ENCODE data around the gene PWP1. TPM values are rescaled to one million over a fixed set of nuclear protein-coding genes. Genes with fewer than 3 reads are reported as not detected.
"Not testable (repeated sequence)": the region's sequence is repeated elsewhere in the genome, so short reads cannot be mapped to it uniquely, and the experiment has no call there.

The PWP1 gene
- total RNA-seq, 2 experiments from 2014 or later = 32.4 to 47.2 TPM

DNA sequence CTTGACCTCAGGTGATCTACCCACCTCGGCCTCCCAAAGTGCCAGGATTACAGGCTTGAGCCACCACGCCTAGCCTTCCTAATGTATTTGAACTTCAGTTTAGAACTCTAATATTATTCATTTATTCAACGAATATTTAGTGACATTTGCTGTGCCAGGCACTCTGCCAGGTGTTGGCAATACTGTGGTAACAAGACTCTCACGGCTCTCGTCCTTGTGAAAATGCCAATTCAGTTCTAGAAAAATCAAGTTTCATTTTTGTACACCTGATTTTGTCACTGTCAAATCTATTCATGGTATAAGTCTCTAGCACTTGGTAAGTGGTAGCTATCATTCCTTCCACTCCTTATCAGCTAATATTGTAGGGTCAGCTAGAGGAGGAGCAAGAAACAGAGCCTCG is 6.3 kb upstream of the PWP1 start:
- H3K9me3 Mint-ChIP-seq (ENCODE audit: low read depth) = no peaks in the 10 kb centered on the region
- CTCF ChIA-PET = interaction anchor here (0.6 to 2.8 kb wide), 5 partner anchors 8 to 833 kb away, joined by 3 to 12 read pairs (median 5); no protein-coding TSS in a partner anchor
- no peak overlapping the region for H3K27ac Mint-ChIP-seq
- DNase-seq = no peak
- peaks cover 20% of the 10 kb centered on the region for H3K27me3 Mint-ChIP-seq
- ATAC-seq = no peak
- no peaks in the 10 kb centered on the region for H3K36me3 Mint-ChIP-seq
- peaks cover 1% of the 10 kb centered on the region for H3K4me1 Mint-ChIP-seq
- no peak overlapping the region for H3K4me3 Mint-ChIP-seq

DNA sequence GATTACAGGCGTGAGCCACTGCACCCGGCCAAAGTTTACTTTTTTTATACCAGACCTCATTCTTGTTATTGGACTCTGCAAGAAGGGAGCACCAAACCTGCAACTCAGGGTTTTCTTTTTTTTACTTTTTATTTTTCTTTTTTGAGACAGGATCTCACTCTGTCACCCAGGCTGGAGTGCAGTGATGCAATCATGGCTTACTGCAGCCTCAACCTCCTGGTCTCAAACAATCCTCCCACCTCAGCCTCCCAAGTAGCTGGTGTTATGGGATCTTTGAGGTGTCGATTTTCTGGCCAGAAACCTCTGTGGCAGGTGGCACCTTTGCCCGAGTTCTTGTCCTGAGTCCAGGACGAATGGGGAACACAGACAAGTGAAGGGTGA is 4.2 kb upstream of the PWP1 start:
- Mint-ChIP-seq H3K36me3 (peaks cover 7% of the 10 kb centered on the region), H3K4me3 (no peak overlapping the region), H3K27ac (no peak overlapping the region), H3K9me3 (ENCODE audit: low read depth) (no peaks in the 10 kb centered on the region), H3K27me3 (peaks cover 20% of the 10 kb centered on the region), H3K4me1 (peaks cover 17% of the 10 kb centered on the region)
- CTCF ChIA-PET = interaction anchor here (1.1 to 1.7 kb wide), 3 partner anchors 8 to 204 kb away, joined by 3 to 5 read pairs (median 4); no protein-coding TSS in a partner anchor
- ATAC-seq (no peak), DNase-seq (no peak)

- peaks cover 16% of the 10 kb centered on the region for H3K27me3 Mint-ChIP-seq
- ATAC-seq = no peak
- H3K4me3 Mint-ChIP-seq = no peak overlapping the region
- peaks cover 22% of the 10 kb centered on the region for H3K4me1 Mint-ChIP-seq
- H3K9me3 Mint-ChIP-seq (ENCODE audit: low read depth) = no peaks in the 10 kb centered on the region
- CTCF ChIA-PET = interaction anchor here (1.1 to 1.7 kb wide), 5 partner anchors 9 to 231 kb away, joined by 3 to 5 read pairs (median 4); no protein-coding TSS in a partner anchor
- no peak for DNase-seq
- H3K36me3 Mint-ChIP-seq = peaks cover 10% of the 10 kb centered on the region
- H3K27ac Mint-ChIP-seq = no peak overlapping the region
These were observed 3.5 kb upstream of the PWP1 start for GRCh38 chr12:107681836-107682820.

GRCh38 chr12:107684029-107684795 is 1.4 kb upstream of the PWP1 start:
- H3K27me3 Mint-ChIP-seq = peaks cover 2% of the 10 kb centered on the region
- peak overlapping the region; percentile 97 for H3K27ac Mint-ChIP-seq
- peaks cover 31% of the 10 kb centered on the region for H3K4me1 Mint-ChIP-seq
- CTCF ChIA-PET = interaction anchor here (1.4 to 2.2 kb wide), 2 partner anchors 9 to 229 kb away, joined by 5 to 8 read pairs; no protein-coding TSS in a partner anchor
- peak overlapping the region; percentile 90 for H3K4me3 Mint-ChIP-seq
- ATAC-seq (no peak), DNase-seq (no peak)
- H3K36me3 Mint-ChIP-seq = peaks cover 20% of the 10 kb centered on the region
- no peaks in the 10 kb centered on the region for H3K9me3 Mint-ChIP-seq (ENCODE audit: low read depth)

GRCh38 chr12:107684990-107685359 is 624 bp upstream of the PWP1 start:
- peak overlapping the region; percentile 90 for H3K4me3 Mint-ChIP-seq
- H3K9me3 Mint-ChIP-seq (ENCODE audit: low read depth) = no peaks in the 10 kb centered on the region
- H3K27ac Mint-ChIP-seq = peak overlapping the region; percentile 97
- no peak for ATAC-seq
- peaks cover 25% of the 10 kb centered on the region for H3K36me3 Mint-ChIP-seq
- H3K4me1 Mint-ChIP-seq = peaks cover 31% of the 10 kb centered on the region
- no peaks in the 10 kb centered on the region for H3K27me3 Mint-ChIP-seq
- peak; percentile 43 for DNase-seq
- CTCF ChIA-PET = interaction anchor here (0.9 to 2.2 kb wide), 3 partner anchors 9 to 14 kb away, joined by 3 to 9 read pairs (median 8); no protein-coding TSS in a partner anchor

- H3K27me3 Mint-ChIP-seq; DNase-seq; H3K27ac Mint-ChIP-seq; H3K4me1 Mint-ChIP-seq; H3K9me3 Mint-ChIP-seq (ENCODE audit: low read depth); ATAC-seq; H3K4me3 Mint-ChIP-seq: not testable (repeated sequence)
- H3K36me3 Mint-ChIP-seq = peaks cover 50% of the 10 kb centered on the region
- CTCF ChIA-PET = interaction anchor here (0.8 to 2.4 kb wide), 4 partner anchors 17 to 1677 kb away, joined by 3 to 7 read pairs (median 4); no protein-coding TSS in a partner anchor
These were observed 10.2 kb downstream of the PWP1 start for GRCh38 chr12:107695772-107696171.

DNA sequence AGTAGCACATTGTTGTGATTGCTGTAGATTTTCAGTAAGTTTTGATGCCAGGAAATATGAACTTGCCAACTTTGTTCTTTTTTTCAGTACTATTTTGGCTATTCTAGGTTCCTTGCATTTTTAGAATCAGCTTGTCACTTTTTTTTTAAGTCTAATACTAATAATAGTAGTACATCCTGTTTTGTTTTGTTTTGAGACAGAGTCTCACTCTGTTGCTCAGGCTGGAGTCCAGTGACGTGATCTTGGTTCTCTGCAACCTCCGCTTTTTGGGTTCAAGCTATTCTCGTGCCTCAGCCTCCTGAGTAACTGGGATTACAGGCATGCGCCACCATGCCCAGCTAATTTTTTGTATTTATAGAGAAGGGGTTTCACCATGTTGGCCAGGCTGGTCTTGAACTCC is 16.5 kb downstream of the PWP1 start:
- CTCF ChIA-PET = interaction anchor here (1.5 kb wide), 1 partner anchor 12 kb away, joined by 3 read pairs; no protein-coding TSS in a partner anchor
- Mint-ChIP-seq H3K4me1 (no peaks in the 10 kb centered on the region), H3K27ac (no peak overlapping the region), H3K4me3 (no peak overlapping the region), H3K9me3 (ENCODE audit: low read depth) (peaks cover 4% of the 10 kb centered on the region), H3K27me3 (no peaks in the 10 kb centered on the region), H3K36me3 (peaks cover 73% of the 10 kb centered on the region)
- no peak for ATAC-seq
- no peak for DNase-seq

GRCh38 chr12:107704041-107704440 is 18.4 kb downstream of the PWP1 start:
- Mint-ChIP-seq H3K36me3 (peaks cover 80% of the 10 kb centered on the region), H3K4me1 (no peaks in the 10 kb centered on the region), H3K27me3 (no peaks in the 10 kb centered on the region), H3K27ac (no peak overlapping the region), H3K4me3 (no peak overlapping the region), H3K9me3 (ENCODE audit: low read depth) (peaks cover 4% of the 10 kb centered on the region)
- ATAC-seq (no peak), DNase-seq (no peak)
- CTCF ChIA-PET = interaction anchor here (1.6 kb wide), 1 partner anchor 33 kb away, joined by 5 read pairs; no protein-coding TSS in a partner anchor

DNA sequence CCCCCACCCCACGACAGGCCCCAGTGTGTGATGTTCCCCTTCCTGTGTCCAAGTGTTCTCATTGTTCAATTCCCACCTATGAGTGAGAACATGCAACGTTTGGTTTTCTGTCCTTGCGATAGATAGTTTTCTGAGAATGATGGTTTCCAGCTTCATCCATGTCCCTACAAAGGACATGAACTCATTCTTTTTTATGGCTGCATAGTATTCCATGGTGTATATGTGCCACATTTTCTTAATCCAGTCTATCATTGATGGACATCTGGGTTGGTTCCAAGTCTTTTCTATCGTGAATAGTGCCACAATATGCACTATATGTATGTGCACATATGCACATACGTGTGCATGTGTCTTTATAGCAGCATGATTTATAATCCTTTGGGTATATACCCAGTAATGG is 19.9 kb downstream of the PWP1 start:
- CTCF ChIA-PET = interaction anchor here (1.6 kb wide), 1 partner anchor 35 kb away, joined by 5 read pairs; no protein-coding TSS in a partner anchor
- H3K27me3 Mint-ChIP-seq; H3K4me1 Mint-ChIP-seq; H3K27ac Mint-ChIP-seq; H3K4me3 Mint-ChIP-seq; DNase-seq; ATAC-seq; H3K9me3 Mint-ChIP-seq (ENCODE audit: low read depth): not testable (repeated sequence)
- peaks cover 75% of the 10 kb centered on the region for H3K36me3 Mint-ChIP-seq

DNA sequence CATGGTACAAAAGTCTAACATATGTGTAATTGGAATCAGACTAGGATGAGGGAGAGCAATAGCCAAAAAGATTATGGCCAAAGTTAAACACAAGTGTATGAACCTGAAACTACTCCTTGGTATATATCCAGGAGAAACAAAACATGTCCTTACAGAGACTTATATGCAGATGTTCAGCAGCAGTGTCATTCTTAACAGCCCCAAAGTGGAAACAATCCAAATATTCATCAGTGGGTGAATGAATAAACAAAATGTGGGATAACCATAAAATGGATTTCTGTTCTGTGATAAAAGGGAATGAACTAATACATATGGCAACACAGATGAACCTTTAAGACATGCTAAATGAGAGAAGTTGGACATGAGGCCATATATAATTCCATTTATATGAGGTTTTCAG is 30.2 kb downstream of the PWP1 start:
- Mint-ChIP-seq H3K9me3 (ENCODE audit: low read depth) (no peaks in the 10 kb centered on the region), H3K36me3 (peaks cover 45% of the 10 kb centered on the region), H3K27me3 (no peaks in the 10 kb centered on the region), H3K27ac (no peak overlapping the region), H3K4me1 (peaks cover 7% of the 10 kb centered on the region), H3K4me3 (no peak overlapping the region)
- DNase-seq (no peak), ATAC-seq (no peak)
- CTCF ChIA-PET = no interaction called here

DNA sequence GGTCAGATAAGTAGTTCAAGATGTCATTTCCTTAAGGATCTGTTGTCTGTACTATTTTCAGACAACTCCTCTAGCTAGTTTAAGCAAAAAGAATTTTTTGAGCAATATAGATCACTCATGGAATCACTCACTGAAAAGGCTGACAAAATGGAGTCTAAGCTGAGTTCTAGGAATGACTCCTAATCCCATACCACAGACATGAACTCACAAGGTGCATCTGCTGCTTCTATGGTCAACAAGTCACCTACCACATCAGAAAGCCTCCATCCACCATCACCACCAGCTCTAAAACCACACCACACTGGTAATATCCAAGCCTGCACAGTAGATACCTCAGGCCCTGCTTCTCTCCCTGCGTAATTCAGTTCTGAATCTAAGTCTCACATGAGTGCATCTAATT is 33.0 kb downstream of the PWP1 start:
- Mint-ChIP-seq H3K4me1 (peaks cover 7% of the 10 kb centered on the region), H3K9me3 (ENCODE audit: low read depth) (no peaks in the 10 kb centered on the region), H3K27ac (no peak overlapping the region), H3K36me3 (peaks cover 35% of the 10 kb centered on the region), H3K4me3 (no peak overlapping the region), H3K27me3 (no peaks in the 10 kb centered on the region)
- CTCF ChIA-PET = no interaction called here
- no peak for ATAC-seq
- DNase-seq = no peak

DNA sequence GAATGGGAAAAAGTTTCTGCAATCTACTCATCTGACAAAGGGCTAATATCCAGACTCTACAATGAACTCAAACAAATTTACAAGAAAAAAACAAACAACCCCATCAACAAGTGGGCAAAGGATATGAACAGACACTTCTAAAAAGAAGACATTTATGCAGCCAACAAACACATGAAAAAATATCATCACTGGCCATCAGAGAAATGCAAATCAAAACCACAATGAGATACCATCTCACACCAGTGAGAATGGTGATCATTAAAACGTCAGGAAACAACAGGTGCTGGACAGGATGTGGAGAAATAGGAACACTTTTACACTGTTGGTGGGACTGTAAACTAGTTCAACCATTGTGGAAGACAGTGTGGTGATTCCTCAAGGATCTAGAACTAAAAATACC is 41.7 kb downstream of the PWP1 start:
- H3K27ac Mint-ChIP-seq; CTCF ChIA-PET; H3K4me1 Mint-ChIP-seq; DNase-seq; H3K4me3 Mint-ChIP-seq; H3K9me3 Mint-ChIP-seq (ENCODE audit: low read depth); H3K27me3 Mint-ChIP-seq; ATAC-seq: not testable (repeated sequence)
- peaks cover 11% of the 10 kb centered on the region for H3K36me3 Mint-ChIP-seq

GRCh38 chr12:107727742-107728141 is 42.1 kb downstream of the PWP1 start:
- DNase-seq, H3K4me1 Mint-ChIP-seq: not testable (repeated sequence)

More at GRCh38 chr12:107727742-107728141, 42.1 kb downstream of the PWP1 start:
- H3K36me3 Mint-ChIP-seq; H3K27me3 Mint-ChIP-seq; H3K27ac Mint-ChIP-seq; H3K9me3 Mint-ChIP-seq (ENCODE audit: low read depth); ATAC-seq; H3K4me3 Mint-ChIP-seq; CTCF ChIA-PET: not testable (repeated sequence)

All from activated CD8-positive, alpha-beta memory T cell treated with anti-CD3 and anti-CD28 coated beads, Interleukin-2, amount 10 ng/mL, durations not matched to agents 7 days and 5 days (primary cell).